GM19438 (cell line): ENCODE measurements around the gene CHCT1.

Source experiments
- ATAC-seq: cut with Tn5 transposase; IDR thresholded peaks from one replicate; pipeline ENCODE4 v1.9.1; 2021; ENCODE audit warnings: low read depth; ENCODE audit not compliant: unreplicated experiment

The CHCT1 gene

GRCh38 chr17:60439501-60439900 is 17.2 kb downstream of the CHCT1 start:
- ATAC-seq = no peak

DNA sequence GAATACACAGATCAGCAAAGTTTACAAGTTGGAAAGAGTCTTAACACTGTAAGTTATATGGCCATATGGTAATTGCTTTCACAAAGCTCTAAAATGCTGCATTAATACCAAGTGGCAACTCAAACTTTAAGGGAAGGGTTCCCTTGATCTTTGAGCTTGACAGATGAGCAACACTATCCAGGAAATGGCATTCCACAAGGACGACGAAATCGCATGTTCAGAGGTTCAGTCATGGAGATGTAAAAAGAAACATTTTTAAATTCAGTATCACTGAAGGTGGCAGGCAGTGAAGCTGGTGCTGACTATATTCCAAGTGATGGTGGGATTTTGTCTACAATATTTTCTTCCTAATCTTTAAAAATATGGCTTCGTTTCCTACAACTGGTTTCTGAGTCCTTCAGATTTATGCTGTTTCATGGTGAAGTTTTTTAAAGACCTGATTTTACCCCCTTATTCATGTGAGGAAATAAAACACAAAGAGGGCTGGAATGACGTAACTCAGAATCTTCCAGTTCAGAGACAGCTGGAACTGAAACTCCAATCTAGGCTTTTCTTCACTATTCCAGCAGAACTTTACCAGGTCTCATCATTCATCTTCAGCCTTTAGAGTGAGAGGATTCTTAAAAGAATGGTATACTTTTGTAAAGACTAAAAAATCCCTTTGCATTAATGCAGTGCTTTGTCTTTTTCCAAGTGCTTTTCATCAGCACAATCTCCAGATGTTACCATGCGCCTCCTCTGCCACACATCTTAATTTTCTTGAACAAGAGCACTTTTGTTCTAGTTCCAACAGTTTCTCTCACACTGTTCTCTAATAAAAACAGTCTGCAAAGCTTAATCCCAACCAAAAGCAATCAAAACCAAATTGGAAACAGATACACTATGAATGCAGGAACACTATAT is 20.2 kb downstream of the CHCT1 start:
- no peak for ATAC-seq

GRCh38 chr17:60443713-60444112 is 21.4 kb downstream of the CHCT1 start:
- ATAC-seq = no peak

- no peak for ATAC-seq
Observed at GRCh38 chr17:60445144-60445543, 22.9 kb downstream of the CHCT1 start.

DNA sequence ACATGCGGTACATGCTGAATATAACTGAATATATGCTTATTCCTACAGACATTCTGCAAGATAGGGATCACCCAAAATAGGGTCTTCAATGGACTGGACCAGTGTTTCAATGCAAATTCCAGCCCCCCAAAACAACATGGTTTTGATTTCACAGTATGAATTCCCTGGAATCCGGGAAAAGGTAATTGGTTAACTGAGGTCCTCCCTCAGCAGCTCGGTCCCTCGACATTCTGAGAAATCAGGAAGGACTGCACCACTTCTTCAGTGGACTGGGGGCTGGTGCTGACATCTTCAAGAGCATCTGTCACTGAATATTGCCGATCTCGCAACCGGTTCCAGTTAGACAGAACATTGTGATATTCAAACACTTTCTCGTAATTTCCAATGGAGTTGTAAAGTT is 25.1 kb downstream of the CHCT1 start:
- no peak for ATAC-seq

GRCh38 chr17:60451071-60451470 is 28.8 kb downstream of the CHCT1 start:
- ATAC-seq = no peak

GRCh38 chr17:60451965-60452364 is 29.7 kb downstream of the CHCT1 start:
- no peak for ATAC-seq

DNA sequence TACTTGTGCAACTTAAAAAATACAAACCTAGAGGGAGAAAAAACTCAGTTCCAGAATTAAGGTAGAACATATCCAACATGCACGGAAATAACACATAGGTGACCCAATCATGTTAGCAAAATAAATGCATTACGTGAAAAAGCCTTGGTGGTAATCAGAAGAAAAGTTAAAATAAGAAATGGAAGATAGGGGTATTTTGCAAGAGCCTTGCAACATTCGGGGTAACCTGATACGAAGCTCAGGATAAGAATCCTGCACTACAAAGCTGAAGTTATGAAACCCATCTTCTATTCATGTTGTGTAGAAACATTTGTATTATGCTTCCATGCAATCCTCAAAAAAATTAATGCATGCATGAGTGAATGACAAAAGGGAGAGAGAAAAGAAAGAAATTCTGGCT is 33.1 kb downstream of the CHCT1 start:
- no peak for ATAC-seq

DNA sequence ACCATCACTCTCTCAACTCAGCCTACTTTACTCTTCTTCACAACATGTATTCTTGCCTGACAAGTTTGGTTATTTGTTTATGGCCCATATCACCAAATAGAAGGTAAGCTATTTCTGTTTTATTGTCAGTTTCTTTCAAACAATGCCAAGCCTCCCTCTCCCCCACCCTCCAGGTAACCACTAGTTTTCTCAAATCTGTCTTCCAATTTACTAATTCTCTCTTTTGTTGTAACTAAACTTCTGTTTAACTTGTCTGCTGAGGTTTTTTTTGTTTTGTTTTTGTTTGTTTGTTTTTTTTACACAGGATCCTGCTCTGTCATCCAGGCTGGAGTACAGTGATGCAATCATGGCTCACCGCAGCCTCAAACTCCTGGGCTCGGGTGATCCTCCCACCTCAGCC is 34.9 kb downstream of the CHCT1 start:
- ATAC-seq = no peak

DNA sequence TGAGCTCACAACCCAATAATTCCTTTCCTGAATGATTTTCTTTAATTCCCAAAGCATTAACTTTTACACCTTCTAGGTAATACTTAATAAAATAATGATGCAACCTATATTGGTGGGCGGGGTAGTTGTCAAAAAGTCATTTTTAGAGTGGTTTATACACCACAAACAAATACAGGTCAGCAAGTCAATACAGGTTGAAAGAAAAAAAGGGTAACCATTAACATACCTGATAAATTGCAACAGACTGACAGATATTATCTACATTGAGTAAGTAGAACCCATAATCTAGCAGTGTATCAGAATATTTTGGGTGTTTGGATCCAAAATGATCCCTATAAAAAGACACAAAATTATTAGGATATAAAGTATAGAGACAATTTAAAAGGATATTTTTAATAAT is 39.3 kb downstream of the CHCT1 start:
- ATAC-seq = no peak

DNA sequence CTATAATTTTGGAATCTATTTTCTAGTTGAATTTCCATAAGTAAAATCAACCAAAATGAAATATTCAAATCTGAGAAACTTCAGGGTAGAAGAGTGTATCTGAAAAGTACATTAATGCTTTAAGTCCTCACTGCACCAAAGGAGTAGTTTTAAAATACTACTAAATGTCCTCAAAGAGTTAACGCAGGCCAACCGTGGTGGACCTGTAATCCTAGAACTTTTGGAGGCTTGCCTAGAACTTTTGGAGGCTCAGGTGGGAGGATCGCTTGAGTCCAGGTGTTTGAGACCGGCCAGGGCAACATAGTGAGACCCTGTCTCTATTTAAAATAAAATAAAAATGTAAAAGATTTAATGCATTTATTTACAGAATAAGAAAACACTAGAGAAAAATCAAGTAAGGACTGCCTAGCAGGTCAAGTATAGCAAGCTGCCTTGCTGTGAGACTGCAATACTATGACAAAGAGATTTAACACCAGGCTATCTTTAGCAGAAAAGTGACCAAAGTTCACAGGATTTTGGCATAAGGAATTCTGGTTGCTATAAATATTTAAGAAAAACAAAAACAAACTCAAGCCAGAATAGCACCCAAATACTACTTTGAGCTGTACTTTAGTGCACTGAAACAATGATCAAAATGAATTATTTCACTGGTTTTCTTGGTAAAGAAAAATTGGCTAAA is 41.0 kb downstream of the CHCT1 start:
- no peak for ATAC-seq

DNA sequence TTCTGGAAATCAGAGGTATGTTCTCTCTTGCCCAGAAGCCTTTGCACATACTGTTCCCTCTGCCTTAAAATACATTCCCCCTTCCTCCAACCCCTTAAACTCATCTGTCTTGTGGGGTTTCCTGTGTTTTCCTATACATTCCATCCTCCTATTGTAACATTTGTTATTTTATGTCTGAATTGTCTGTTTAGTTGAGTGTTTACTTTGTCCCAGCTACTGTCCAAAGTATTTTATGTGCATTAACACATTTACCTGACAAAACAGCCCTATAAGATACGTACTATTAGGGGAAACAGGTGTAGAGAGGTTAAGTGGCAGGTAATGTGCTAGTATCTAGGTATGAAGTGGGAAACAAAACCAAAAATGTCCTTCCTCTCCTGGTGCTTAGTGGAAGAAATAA is 42.1 kb downstream of the CHCT1 start:
- ATAC-seq = no peak

GRCh38 chr17:60468371-60468770 is 46.1 kb downstream of the CHCT1 start:
- no peak for ATAC-seq

GRCh38 chr17:60471451-60471850 is 49.2 kb downstream of the CHCT1 start:
- ATAC-seq = no peak

- no peak for ATAC-seq
Observed at GRCh38 chr17:60472449-60472848, 50.2 kb downstream of the CHCT1 start.

- no peak for ATAC-seq
Observed at GRCh38 chr17:60473788-60474187, 51.5 kb downstream of the CHCT1 start.
